ENCODE measurements around the gene DCBLD1. TPM values are rescaled to one million over a fixed set of nuclear protein-coding genes. Genes with fewer than 3 reads are reported as not detected.

The DCBLD1 gene
- total and polyA plus RNA-seq, 2 of the 13 experiments (the other 11 are each of a cell fraction or from before 2014, with no cell fraction given): 23.2 to 41.5 TPM

GRCh38 chr6:117506907-117507306 lies 24.4 kb downstream of the DCBLD1 start:
- CTCF ChIA-PET (ENCODE audit: low intra/inter-chr PET ratio, low total read pairs): no interaction called here
- no peak for TF ChIP-seq ZNF766 (CRISPR knock-in tag; IDR thresholded peaks at IDR 0.05; ENCODE audit: borderline replicate concordance)
- TF ChIP-seq ZNF543 (CRISPR knock-in tag; IDR thresholded peaks at IDR 0.05): no peak
- TF ChIP-seq MED8 (CRISPR knock-in tag; IDR thresholded peaks at IDR 0.05; ENCODE audit: insufficient replicate concordance): no peak
- TF ChIP-seq ZNF878 (CRISPR knock-in tag; IDR thresholded peaks at IDR 0.05): peak; percentile 6; the same call in 1 of the 2 replicates
- TF ChIP-seq ARNT2 (CRISPR knock-in tag; IDR thresholded peaks at IDR 0.05; ENCODE audit: low read depth): no peak
- no peak for TF ChIP-seq ZBTB21 (CRISPR knock-in tag; IDR thresholded peaks at IDR 0.05)
- 0 out of 2 replicates have a peak, but pooled peaks have one; percentile 8 for TF ChIP-seq NFYC (CRISPR knock-in tag; IDR thresholded peaks at IDR 0.05)
- 0 out of 2 replicates have a peak, but pooled peaks have one; percentile 13 for TF ChIP-seq TGIF2 (CRISPR knock-in tag; IDR thresholded peaks at IDR 0.05)
- no peak for TF ChIP-seq ZNF10 (CRISPR knock-in tag; IDR thresholded peaks at IDR 0.05; ENCODE audit: borderline replicate concordance, low read depth)
- TF ChIP-seq TBL1XR1 (IDR thresholded peaks at IDR 0.05; ENCODE audit: borderline replicate concordance, low read length, partially characterized antibody): no peak
- TF ChIP-seq ZNF367 (CRISPR knock-in tag; IDR thresholded peaks at IDR 0.05; ENCODE audit: borderline replicate concordance): no peak
- TF ChIP-seq REPIN1 (CRISPR knock-in tag; IDR thresholded peaks at IDR 0.05; ENCODE audit: borderline replicate concordance, low read depth): no peak
- in situ Hi-C loops (cut with HindIII; ENCODE audit: extremely low pct_ligation_motif_present, low pct_unique_long_range_greater_than_20kb) (no loop called here), intact Hi-C loops (cut with micrococcal nuclease; ENCODE audit: unreplicated experiment) (loop anchor here (2.0 kb wide), 1 partner anchor 26 kb away; no protein-coding TSS in a partner anchor)
- Histone ChIP-seq H3K79me2 (ENCODE audit: insufficient read depth, low read length) (peaks cover 21% of the 10 kb centered on the region), H3K9ac (ENCODE audit: insufficient read depth, low read depth, low read length) (no peak overlapping the region), H3K36me3 (replicated peaks in 1 of 2; ENCODE audit: control insufficient read depth in 1 of 2, insufficient read depth in 2 of 2, low read length in 2 of 2) (peaks cover 7 to 17% of the 10 kb centered on the region in 2 experiments; a peak in 4 of 5 replicates), H4K20me1 (ENCODE audit: insufficient read depth, low read length) (no peaks in the 10 kb centered on the region), H3K27me3 (ENCODE audit: control insufficient read depth in 1 of 2, insufficient read depth in 2 of 2, low read length in 2 of 2) (no peaks in the 10 kb centered on the region), H3K27ac (ENCODE audit: extremely low read length, insufficient read depth, low read length) (peak overlapping the region; percentile 17), H3K4me1 (ENCODE audit: insufficient read depth, low read length) (peaks cover 75% of the 10 kb centered on the region), H3K9me3 (ENCODE audit: low read length) (no peaks in the 10 kb centered on the region), H3K4me3 (replicated peaks in 1 of 3; ENCODE audit: insufficient read depth in 1 of 3, low read depth in 2 of 3, low read length in 3 of 3) (no peak overlapping the region), H2AFZ (ENCODE audit: low read length) (no peak overlapping the region), H3K4me2 (ENCODE audit: low read depth, low read length) (0 out of 2 replicates have a peak overlapping the region, but pooled peaks have one; percentile 6)
- POLR2A ChIA-PET: interaction anchor here (0.8 to 3.6 kb wide), 4 partner anchors 11 to 28 kb away, joined by 3 to 12 read pairs (median 6); partner anchors contain the start of gene DCBLD1
- DNase-seq (ENCODE audit: low spot score): no peak
- no peak for FAIRE-seq
- 90% methylated on average over 2 of the region's 2 CpGs for WGBS (ENCODE audit: low lambda C conversion rate)
- no peak for ATAC-seq
- BruUV-seq (replicated peaks): TSS peak; percentile 7
